Fibroblast of lung (primary cell): ENCODE results near the gene TP53RK. TPM values are rescaled to one million over a fixed set of nuclear protein-coding genes. Genes with fewer than 3 reads are reported as not detected.

Experiments
- DNase-seq, 2 donors: peaks; one replicate each; pipeline versions ENCODE4 v3.0.0 to v3.0.0-alpha.2; 2010; ENCODE audit warnings: low read depth in 2 of 2
- H2AFZ ChIP-seq: 2 replicates; pipeline ENCODE4 v1.5.1; 2012; ENCODE audit warnings: low read length, control low read depth, inconsistent platforms
- H3K27ac ChIP-seq: 2 replicates; pipeline ENCODE4 v1.5.1; 2011; ENCODE audit warnings: low read length, control low read depth; ENCODE audit not compliant: insufficient read depth
- H3K27me3 ChIP-seq: 2 replicates; pipeline ENCODE4 v1.5.1; 2011; ENCODE audit warnings: mild to moderate bottlenecking, low read length; ENCODE audit not compliant: control insufficient read depth, insufficient read depth
- H3K36me3 ChIP-seq: 2 replicates; pipeline ENCODE4 v1.5.1; 2011; ENCODE audit warnings: low read length; ENCODE audit not compliant: control insufficient read depth, insufficient read depth
- H3K4me1 ChIP-seq: 2 replicates; pipeline ENCODE4 v1.5.1; 2011; ENCODE audit warnings: low read length; ENCODE audit not compliant: control insufficient read depth, insufficient read depth; ENCODE audit errors: extremely low read depth
- H3K4me2 ChIP-seq: 2 replicates; pipeline ENCODE4 v1.5.1; 2011; ENCODE audit warnings: low read length, control low read depth; ENCODE audit not compliant: insufficient read depth; ENCODE audit errors: extremely low read depth
- H3K4me3 ChIP-seq, 4 experiments: fragments of 200-600 bp in 1 of 4; sonication (generic) in 1 of 4; replicated peaks in 1 of 4; 2 replicates each; pipeline ENCODE4 v1.5.1; 2011 to 2016; ENCODE audit warnings: low read length in 4 of 4, low read depth in 3 of 4, mild to moderate bottlenecking in 3 of 4, control low read depth in 2 of 4, inconsistent platforms in 1 of 4, mixed read lengths in 1 of 4; ENCODE audit not compliant: insufficient read depth in 1 of 4; ENCODE audit errors: control extremely low read depth in 1 of 4
- H3K79me2 ChIP-seq: 2 replicates; pipeline ENCODE4 v1.5.1; 2012; ENCODE audit warnings: mild to moderate bottlenecking, low read length, inconsistent platforms; ENCODE audit not compliant: control insufficient read depth, insufficient read depth
- H3K9ac ChIP-seq: 2 replicates; pipeline ENCODE4 v1.5.1; 2011; ENCODE audit warnings: mild to moderate bottlenecking, low read length, control low read depth; ENCODE audit not compliant: insufficient read depth
- H3K9me3 ChIP-seq: 2 replicates; pipeline ENCODE4 v1.5.1; 2012; ENCODE audit warnings: low read depth, low read length; ENCODE audit not compliant: control insufficient read depth, insufficient read depth
- H4K20me1 ChIP-seq: 2 replicates; pipeline ENCODE4 v1.5.1; 2011; ENCODE audit warnings: low read length; ENCODE audit not compliant: control insufficient read depth, insufficient read depth; ENCODE audit errors: extremely low read depth
- CTCF ChIP-seq, 2 donors: IDR thresholded peaks in 1 of 2; conservative IDR thresholded peaks in 1 of 2; 1 replicate in 1 of 2; 2 replicates in 1 of 2; pipeline ENCODE4 v1.5.1; 2011 to 2012; ENCODE audit warnings: low read length in 2 of 2, control low read depth in 1 of 2, inconsistent platforms in 1 of 2, low read depth in 1 of 2, mild to moderate bottlenecking in 1 of 2
- EZH2 ChIP-seq: IDR thresholded peaks from 2 replicates; pipeline ENCODE4 v1.5.1; 2012; ENCODE audit warnings: low read length, control low read depth, mild to moderate bottlenecking; ENCODE audit errors: missing control alignments
- polyA plus RNA-seq, 2 donors: library from polyadenylated mRNA; depleted of rRNA in 1 of 2; stranded (reverse) in 1 of 2; unstranded in 1 of 2; fragments of >200 nt; gene quantifications; 2 replicates each; pipeline ENCODE4 v1.2.1, GENCODE V29; 2011 to 2012; ENCODE audit warnings: missing spikeins in 1 of 2
- total RNA-seq: library from RNA; depleted of rRNA; stranded (reverse); fragments of >200 nt; gene quantifications from 2 replicates; pipeline ENCODE4 v1.2.1, GENCODE V29; 2014

The TP53RK gene
- total and polyA plus RNA-seq, 2 donors (not counting 1 experiment from before 2014, with no cell fraction given): 9.2 to 19.5 TPM

DNA sequence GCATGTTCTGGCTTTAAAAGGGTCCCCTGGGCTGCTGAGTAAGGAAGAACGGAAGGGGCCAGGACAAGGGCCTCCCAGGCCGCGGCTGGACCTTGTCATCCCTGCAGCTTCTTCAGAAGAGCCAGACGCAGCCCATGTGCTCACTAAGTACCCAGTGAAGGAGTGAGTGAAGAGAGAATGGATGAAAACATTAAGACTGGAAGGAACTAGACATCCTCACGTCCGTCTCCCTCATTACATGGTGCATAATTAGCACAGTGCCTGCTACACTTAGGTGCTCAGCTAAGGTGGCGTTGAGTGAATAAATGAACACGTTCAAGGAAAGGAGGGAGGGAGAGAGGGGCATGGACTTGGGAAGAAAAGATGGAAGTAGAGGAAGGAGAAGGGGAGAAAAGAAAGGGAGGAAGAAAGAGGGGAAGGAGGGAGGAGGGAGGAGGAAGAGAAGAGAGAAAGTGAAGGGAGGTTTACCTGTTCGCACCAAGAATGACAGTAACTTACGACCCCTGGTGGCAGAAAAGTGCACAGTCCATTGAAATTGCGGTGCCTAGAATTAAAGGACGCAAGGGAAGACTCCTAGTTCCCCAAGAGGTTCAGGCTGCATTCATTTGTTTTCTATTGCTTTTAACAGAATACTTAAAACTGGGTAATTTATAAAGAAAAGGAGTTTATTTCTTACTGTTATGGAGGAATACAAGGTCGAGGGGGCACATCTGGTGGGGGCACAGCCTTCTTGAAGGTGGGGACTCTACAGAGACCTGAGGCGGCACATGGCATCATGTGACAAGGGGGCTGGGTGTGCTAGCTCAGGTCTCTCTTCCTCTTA is 8.0 kb downstream of the TP53RK start:
- Histone ChIP-seq H3K4me1 (no peaks in the 10 kb centered on the region), H3K27me3 (no peaks in the 10 kb centered on the region), H3K4me3 (no peak overlapping the region), H3K4me2 (no peak overlapping the region), H3K9me3 (no peaks in the 10 kb centered on the region), H3K79me2 (peaks cover 18% of the 10 kb centered on the region), H2AFZ (no peak overlapping the region), H3K9ac (no peak overlapping the region), H3K36me3 (peaks cover 3% of the 10 kb centered on the region), H3K27ac (no peak overlapping the region), H4K20me1 (no peaks in the 10 kb centered on the region)
- peak; percentile 28 to 58 for DNase-seq
- TF ChIP-seq EZH2 (no peak), CTCF (conservative IDR thresholded peaks at IDR 0.05 in 1 of 2, IDR thresholded peaks at IDR 0.05 in 1 of 2; ENCODE audit: low read depth in 1 of 2, low read length in 2 of 2) (peak; percentile 68 to 86)

GRCh38 chr20:46680684-46681031 is 8.6 kb downstream of the TP53RK start:
- Histone ChIP-seq H4K20me1 (no peaks in the 10 kb centered on the region), H3K79me2 (peaks cover 12% of the 10 kb centered on the region), H3K27ac (no peak overlapping the region), H3K9ac (no peak overlapping the region), H3K4me1 (no peaks in the 10 kb centered on the region), H3K4me3 (no peak overlapping the region), H3K27me3 (no peaks in the 10 kb centered on the region), H3K9me3 (no peaks in the 10 kb centered on the region), H2AFZ (no peak overlapping the region), H3K4me2 (no peak overlapping the region), H3K36me3 (peaks cover 3% of the 10 kb centered on the region)
- no peak for DNase-seq
- no peak for TF ChIP-seq CTCF (conservative IDR thresholded peaks at IDR 0.05 in 1 of 2, IDR thresholded peaks at IDR 0.05 in 1 of 2; ENCODE audit: low read depth in 1 of 2, low read length in 2 of 2)
- TF ChIP-seq EZH2: no peak

- H3K9ac ChIP-seq: no peak overlapping the region
- no peaks in the 10 kb centered on the region for H3K9me3 ChIP-seq
- no peaks in the 10 kb centered on the region for H3K4me1 ChIP-seq
- H3K27ac ChIP-seq: no peak overlapping the region
- H3K27me3 ChIP-seq: no peaks in the 10 kb centered on the region
- peaks cover 2% of the 10 kb centered on the region for H3K79me2 ChIP-seq
- no peak overlapping the region for H3K4me2 ChIP-seq
- H3K4me3 ChIP-seq: no peak overlapping the region
- no peaks in the 10 kb centered on the region for H4K20me1 ChIP-seq
- TF ChIP-seq CTCF (conservative IDR thresholded peaks at IDR 0.05 in 1 of 2, IDR thresholded peaks at IDR 0.05 in 1 of 2; ENCODE audit: low read depth in 1 of 2, low read length in 2 of 2) (no peak), EZH2 (no peak)
- H3K36me3 ChIP-seq: peaks cover 3% of the 10 kb centered on the region
- no peak for DNase-seq
- no peak overlapping the region for H2AFZ ChIP-seq
Measured at GRCh38 chr20:46678516-46678915, 10.7 kb downstream of the TP53RK start.
